HEK293 (cell line): Measurements from ENCODE around the gene TAS1R1.

Experiments
- CTCF ChIP-seq: fragments of 450-650 bp; formaldehyde crosslinking; IDR thresholded peaks from 2 replicates; pipeline ENCODE4 v1.5.1; 2016; ENCODE audit warnings: missing biosample characterization, missing genetic modification characterization
- EGR2 ChIP-seq: fragments of 450-650 bp; formaldehyde crosslinking; IDR thresholded peaks from 2 replicates; pipeline ENCODE4 v1.5.1; 2016; ENCODE audit warnings: low read depth, missing biosample characterization, missing genetic modification characterization
- GFI1B ChIP-seq: fragments of 450-650 bp; formaldehyde crosslinking; IDR thresholded peaks from 2 replicates; pipeline ENCODE4 v1.5.1; 2016; ENCODE audit warnings: missing biosample characterization, missing genetic modification characterization
- GLIS2 ChIP-seq: fragments of 450-650 bp; formaldehyde crosslinking; IDR thresholded peaks from 2 replicates; pipeline ENCODE4 v1.5.1; 2016; ENCODE audit warnings: missing biosample characterization, missing genetic modification characterization
- HOXC10 ChIP-seq: sonication (generic); formaldehyde crosslinking; IDR thresholded peaks from 2 replicates; pipeline ENCODE4 v1.8.1; 2023; ENCODE audit warnings: mild to moderate bottlenecking, missing genetic modification reagents
- IKZF3 ChIP-seq: fragments of 450-650 bp; IDR thresholded peaks from 2 replicates; pipeline ENCODE4 v1.5.0; 2018; ENCODE audit warnings: missing biosample characterization, mild to moderate bottlenecking, missing genetic modification characterization, moderate library complexity
- KLF10 ChIP-seq: fragments of 450-650 bp; IDR thresholded peaks from 2 replicates; pipeline ENCODE4 v1.5.1; 2018; ENCODE audit warnings: missing biosample characterization, mild to moderate bottlenecking, missing genetic modification characterization
- KLF17 ChIP-seq: fragments of 450-650 bp; formaldehyde crosslinking; IDR thresholded peaks from 2 replicates; pipeline ENCODE4 v1.5.1; 2016; ENCODE audit warnings: missing biosample characterization, missing genetic modification characterization
- SCRT1 ChIP-seq: fragments of 450-650 bp; formaldehyde crosslinking; IDR thresholded peaks from 2 replicates; pipeline ENCODE4 v1.5.1; 2016; ENCODE audit warnings: missing biosample characterization, missing genetic modification characterization, borderline replicate concordance
- SCRT2 ChIP-seq: fragments of 450-650 bp; formaldehyde crosslinking; IDR thresholded peaks from 2 replicates; pipeline ENCODE4 v1.5.1; 2016; ENCODE audit warnings: missing biosample characterization, missing genetic modification characterization
- YY1 ChIP-seq: fragments of 450-650 bp; formaldehyde crosslinking; IDR thresholded peaks from 2 replicates; pipeline ENCODE4 v1.5.1; 2018; ENCODE audit warnings: missing biosample characterization, missing genetic modification characterization
- ZBTB17 ChIP-seq: fragments of 450-650 bp; formaldehyde crosslinking; IDR thresholded peaks from 2 replicates; pipeline ENCODE4 v1.5.1; 2016; ENCODE audit warnings: missing biosample characterization, missing genetic modification characterization
- ZBTB48 ChIP-seq: fragments of 450-650 bp; formaldehyde crosslinking; IDR thresholded peaks from 2 replicates; pipeline ENCODE4 v1.5.1; 2016; ENCODE audit warnings: missing biosample characterization, missing genetic modification characterization
- ZBTB8A ChIP-seq: fragments of 450-650 bp; formaldehyde crosslinking; IDR thresholded peaks from 2 replicates; pipeline ENCODE4 v1.5.1; 2016; ENCODE audit warnings: missing biosample characterization, missing genetic modification characterization
- ZFHX2 ChIP-seq: fragments of 450-650 bp; formaldehyde crosslinking; conservative IDR thresholded peaks from 2 replicates; pipeline ENCODE4 v1.5.1; 2016; ENCODE audit warnings: missing biosample characterization, missing genetic modification characterization
- ZFP69B ChIP-seq: fragments of 450-650 bp; formaldehyde crosslinking; IDR thresholded peaks from 2 replicates; pipeline ENCODE4 v1.5.1; 2016; ENCODE audit warnings: missing biosample characterization, missing genetic modification characterization
- ZNF10 ChIP-seq: fragments of 450-650 bp; formaldehyde crosslinking; IDR thresholded peaks from 2 replicates; pipeline ENCODE4 v1.5.1; 2017; ENCODE audit warnings: missing biosample characterization, missing genetic modification characterization
- ZNF132 ChIP-seq: fragments of 450-650 bp; formaldehyde crosslinking; IDR thresholded peaks from 2 replicates; pipeline ENCODE4 v1.5.1; 2017; ENCODE audit warnings: missing biosample characterization, missing genetic modification characterization, borderline replicate concordance
- ZNF146 ChIP-seq: fragments of 450-650 bp; formaldehyde crosslinking; IDR thresholded peaks from 2 replicates; pipeline ENCODE4 v1.5.1; 2016; ENCODE audit warnings: missing biosample characterization, missing genetic modification characterization
- ZNF184 ChIP-seq: fragments of 450-650 bp; IDR thresholded peaks from 2 replicates; pipeline ENCODE4 v1.5.1; 2018; ENCODE audit warnings: missing biosample characterization, mild to moderate bottlenecking, missing genetic modification characterization
- ZNF341 ChIP-seq: fragments of 450-650 bp; formaldehyde crosslinking; IDR thresholded peaks from 2 replicates; pipeline ENCODE4; 2016; ENCODE audit warnings: low read depth, missing biosample characterization, missing genetic modification characterization
- ZNF37A ChIP-seq: fragments of 450-650 bp; IDR thresholded peaks from 2 replicates; pipeline ENCODE4 v1.5.1; 2018; ENCODE audit warnings: missing biosample characterization, missing genetic modification characterization
- ZNF449 ChIP-seq: fragments of 450-650 bp; formaldehyde crosslinking; IDR thresholded peaks from 2 replicates; pipeline ENCODE4 v1.5.1; 2017; ENCODE audit warnings: missing biosample characterization, mild to moderate bottlenecking, missing genetic modification characterization, moderate library complexity
- ZNF514 ChIP-seq: fragments of 450-650 bp; formaldehyde crosslinking; IDR thresholded peaks from 2 replicates; pipeline ENCODE4 v1.5.1; 2016; ENCODE audit warnings: missing biosample characterization, missing genetic modification characterization
- ZNF600 ChIP-seq: fragments of 450-650 bp; formaldehyde crosslinking; IDR thresholded peaks from 2 replicates; pipeline ENCODE4 v1.5.1; 2016; ENCODE audit warnings: missing biosample characterization, missing genetic modification characterization
- ZNF629 ChIP-seq: fragments of 450-650 bp; formaldehyde crosslinking; IDR thresholded peaks from 2 replicates; pipeline ENCODE4 v1.5.1; 2017; ENCODE audit warnings: missing biosample characterization, missing genetic modification characterization
- ZNF768 ChIP-seq: fragments of 450-650 bp; formaldehyde crosslinking; IDR thresholded peaks from 2 replicates; pipeline ENCODE4 v1.5.1; 2018; ENCODE audit warnings: missing biosample characterization, mild to moderate bottlenecking, missing genetic modification characterization
- ZXDB ChIP-seq: fragments of 450-650 bp; formaldehyde crosslinking; IDR thresholded peaks from 2 replicates; pipeline ENCODE4 v1.5.1; 2016; ENCODE audit warnings: missing biosample characterization, missing genetic modification characterization
- TF ChIP-seq, protein P1 (sequence below): fragments of 450-650 bp; formaldehyde crosslinking; IDR thresholded peaks from 2 replicates; pipeline ENCODE4 v1.5.1; 2016; ENCODE audit warnings: missing biosample characterization, missing genetic modification characterization
- TF ChIP-seq, protein P2 (sequence below): fragments of 450-650 bp; formaldehyde crosslinking; IDR thresholded peaks from 2 replicates; pipeline ENCODE4 v1.5.1; 2017; ENCODE audit warnings: missing biosample characterization, missing genetic modification characterization
- TF ChIP-seq, protein P3 (sequence below): fragments of 450-650 bp; formaldehyde crosslinking; IDR thresholded peaks from 2 replicates; pipeline ENCODE4 v1.5.1; 2016; ENCODE audit warnings: missing biosample characterization, missing genetic modification characterization

TAS1R1 gene

DNA sequence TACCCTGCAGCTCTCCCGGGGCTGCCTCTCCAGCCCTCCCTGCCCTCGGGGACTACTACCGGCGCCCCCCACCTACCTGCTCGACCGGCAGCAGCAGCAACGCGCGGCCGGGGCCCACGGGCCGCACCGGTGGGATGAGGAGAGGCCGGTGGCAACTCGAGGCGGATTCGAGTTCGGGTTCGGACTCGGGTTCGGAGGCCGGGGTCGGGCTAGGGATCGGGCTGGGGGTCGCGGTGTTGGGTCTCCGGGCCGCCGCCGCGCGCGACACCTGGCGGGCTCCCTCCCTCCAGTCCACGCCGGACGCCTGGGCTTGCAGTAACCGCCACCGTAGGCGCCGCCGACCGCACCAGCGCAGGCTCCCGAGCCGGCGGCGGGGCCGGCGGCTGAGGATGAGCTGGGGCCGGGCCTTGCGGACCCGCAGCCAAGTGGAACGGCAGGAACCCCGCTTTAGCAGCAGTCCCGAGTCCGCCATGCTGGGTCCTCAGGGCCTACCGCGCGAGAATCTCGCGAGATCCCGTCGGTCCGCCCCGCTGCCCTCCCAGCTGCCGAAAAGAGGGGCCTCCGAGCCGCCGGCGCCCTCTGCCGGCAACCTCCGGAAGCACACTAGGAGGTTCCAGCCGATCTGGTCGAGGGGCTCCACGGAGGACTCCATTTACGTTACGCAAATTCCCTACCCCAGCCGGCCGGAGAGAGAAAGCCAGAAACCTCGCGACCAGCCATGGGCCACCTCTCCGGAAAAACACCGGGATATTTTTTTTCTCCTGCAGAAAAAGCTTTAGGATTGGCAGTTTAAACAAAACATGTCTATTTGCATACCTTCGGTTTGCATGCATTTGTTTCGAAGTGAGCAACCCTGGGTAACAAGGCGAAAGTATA lies 838 bp upstream of the TAS1R1 start, which contains the start of gene NOL9 (continued):
- TF ChIP-seq ZNF514 (tag by site-specific recombination) (no peak), ZBTB17 (peak; percentile 29; the same call in 1 of the 2 replicates), ZNF37A (tag by site-specific recombination) (0 out of 2 replicates have a peak, but pooled peaks have one; percentile 20), ZBTB8A (tag by site-specific recombination) (peak; percentile 61; the same call in 1 of the 2 replicates), ZNF768 (tag by site-specific recombination) (no peak), KLF10 (tag by site-specific recombination) (peak; percentile 68; the same call in 1 of the 2 replicates), ZNF132 (tag by site-specific recombination) (no peak), GFI1B (tag by site-specific recombination) (no peak), ZNF341 (tag by site-specific recombination) (no peak), GLIS2 (tag by site-specific recombination) (peak; percentile 50), HOXC10 (CRISPR knock-in tag) (no peak), ZNF184 (tag by site-specific recombination) (0 out of 2 replicates have a peak, but pooled peaks have one; percentile 71), KLF17 (peak; percentile 50; the same call in 1 of the 2 replicates), ZBTB48 (tag by site-specific recombination) (peak; percentile 46; the same call in 1 of the 2 replicates), ZNF449 (tag by site-specific recombination) (0 out of 2 replicates have a peak, but pooled peaks have one; percentile 34), IKZF3 (tag by site-specific recombination) (peak; percentile 13; the same call in 1 of the 2 replicates), YY1 (tag by site-specific recombination) (peak; percentile 97), SCRT1 (no peak), ZFHX2 (tag by site-specific recombination) (0 out of 2 replicates have a peak, but pooled peaks have one; percentile 11), CTCF (peak; percentile 93), ZXDB (peak; percentile 94), SCRT2 (tag by site-specific recombination) (no peak), ZNF146 (tag by site-specific recombination) (no peak), ZFP69B (0 out of 2 replicates have a peak, but pooled peaks have one; percentile 50), ZNF10 (peak; percentile 41; the same call in 1 of the 2 replicates), ZNF600 (tag by site-specific recombination) (peak; percentile 72), ZNF629 (peak; percentile 70; the same call in 1 of the 2 replicates), EGR2 (no peak)
- TF ChIP-seq, protein P1, sequence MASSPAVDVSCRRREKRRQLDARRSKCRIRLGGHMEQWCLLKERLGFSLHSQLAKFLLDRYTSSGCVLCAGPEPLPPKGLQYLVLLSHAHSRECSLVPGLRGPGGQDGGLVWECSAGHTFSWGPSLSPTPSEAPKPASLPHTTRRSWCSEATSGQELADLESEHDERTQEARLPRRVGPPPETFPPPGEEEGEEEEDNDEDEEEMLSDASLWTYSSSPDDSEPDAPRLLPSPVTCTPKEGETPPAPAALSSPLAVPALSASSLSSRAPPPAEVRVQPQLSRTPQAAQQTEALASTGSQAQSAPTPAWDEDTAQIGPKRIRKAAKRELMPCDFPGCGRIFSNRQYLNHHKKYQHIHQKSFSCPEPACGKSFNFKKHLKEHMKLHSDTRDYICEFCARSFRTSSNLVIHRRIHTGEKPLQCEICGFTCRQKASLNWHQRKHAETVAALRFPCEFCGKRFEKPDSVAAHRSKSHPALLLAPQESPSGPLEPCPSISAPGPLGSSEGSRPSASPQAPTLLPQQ (tag by site-specific recombination), result peak; percentile 76
- TF ChIP-seq, protein P2, sequence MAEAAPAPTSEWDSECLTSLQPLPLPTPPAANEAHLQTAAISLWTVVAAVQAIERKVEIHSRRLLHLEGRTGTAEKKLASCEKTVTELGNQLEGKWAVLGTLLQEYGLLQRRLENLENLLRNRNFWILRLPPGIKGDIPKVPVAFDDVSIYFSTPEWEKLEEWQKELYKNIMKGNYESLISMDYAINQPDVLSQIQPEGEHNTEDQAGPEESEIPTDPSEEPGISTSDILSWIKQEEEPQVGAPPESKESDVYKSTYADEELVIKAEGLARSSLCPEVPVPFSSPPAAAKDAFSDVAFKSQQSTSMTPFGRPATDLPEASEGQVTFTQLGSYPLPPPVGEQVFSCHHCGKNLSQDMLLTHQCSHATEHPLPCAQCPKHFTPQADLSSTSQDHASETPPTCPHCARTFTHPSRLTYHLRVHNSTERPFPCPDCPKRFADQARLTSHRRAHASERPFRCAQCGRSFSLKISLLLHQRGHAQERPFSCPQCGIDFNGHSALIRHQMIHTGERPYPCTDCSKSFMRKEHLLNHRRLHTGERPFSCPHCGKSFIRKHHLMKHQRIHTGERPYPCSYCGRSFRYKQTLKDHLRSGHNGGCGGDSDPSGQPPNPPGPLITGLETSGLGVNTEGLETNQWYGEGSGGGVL (tag by site-specific recombination), result peak; percentile 37; the same call in 1 of the 2 replicates
- TF ChIP-seq, protein P3, sequence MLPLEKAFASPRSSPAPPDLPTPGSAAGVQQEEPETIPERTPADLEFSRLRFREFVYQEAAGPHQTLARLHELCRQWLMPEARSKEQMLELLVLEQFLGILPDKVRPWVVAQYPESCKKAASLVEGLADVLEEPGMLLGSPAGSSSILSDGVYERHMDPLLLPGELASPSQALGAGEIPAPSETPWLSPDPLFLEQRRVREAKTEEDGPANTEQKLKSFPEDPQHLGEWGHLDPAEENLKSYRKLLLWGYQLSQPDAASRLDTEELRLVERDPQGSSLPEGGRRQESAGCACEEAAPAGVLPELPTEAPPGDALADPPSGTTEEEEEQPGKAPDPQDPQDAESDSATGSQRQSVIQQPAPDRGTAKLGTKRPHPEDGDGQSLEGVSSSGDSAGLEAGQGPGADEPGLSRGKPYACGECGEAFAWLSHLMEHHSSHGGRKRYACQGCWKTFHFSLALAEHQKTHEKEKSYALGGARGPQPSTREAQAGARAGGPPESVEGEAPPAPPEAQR (tag by site-specific recombination), result peak; percentile 68; the same call in 1 of the 2 replicates
